ENCODE data around the gene MCTP2. TPM values are rescaled to one million over a fixed set of nuclear protein-coding genes. Genes with fewer than 3 reads are reported as not detected.
"Not testable (repeated sequence)": the region's sequence is repeated elsewhere in the genome, so short reads cannot be mapped to it uniquely, and the experiment has no call there.

The MCTP2 gene
- total and polyA plus RNA-seq, 2 donors = 3.9 to 37.3 TPM

GRCh38 chr15:94243003-94243402 lies 11.6 kb downstream of the MCTP2 start:
- not testable (repeated sequence) for H3K27ac ChIP-seq (ENCODE audit: low read depth); H3K4me1 ChIP-seq (ENCODE audit: insufficient read depth); H3K4me3 ChIP-seq (ENCODE audit: low read depth, low read length); H3K36me3 ChIP-seq (ENCODE audit: insufficient read depth); DNase-seq (ENCODE audit: extremely low spot score)
- 98% methylated on average over 33 of the region's 33 CpGs for WGBS

GRCh38 chr15:94243418-94243817 lies 12.1 kb downstream of the MCTP2 start:
- H3K4me1 ChIP-seq (ENCODE audit: insufficient read depth) = no peaks in the 10 kb centered on the region
- no peak overlapping the region for H3K27ac ChIP-seq (ENCODE audit: low read depth)
- no peak for DNase-seq (ENCODE audit: extremely low spot score)
- no peaks in the 10 kb centered on the region for H3K36me3 ChIP-seq (ENCODE audit: insufficient read depth)
- H3K4me3 ChIP-seq (ENCODE audit: low read depth, low read length) = no peak overlapping the region
- 98% methylated on average over 24 of the region's 24 CpGs for WGBS

- Histone ChIP-seq H3K4me1 (ENCODE audit: insufficient read depth) (no peaks in the 10 kb centered on the region), H3K27ac (ENCODE audit: low read depth) (no peak overlapping the region), H3K4me3 (ENCODE audit: low read depth, low read length) (no peak overlapping the region), H3K36me3 (ENCODE audit: insufficient read depth) (no peaks in the 10 kb centered on the region)
- no peak for DNase-seq (ENCODE audit: extremely low spot score)
- 81% methylated on average over 4 of the region's 4 CpGs for WGBS
Observed at GRCh38 chr15:94246016-94246415, 14.7 kb downstream of the MCTP2 start.

DNA sequence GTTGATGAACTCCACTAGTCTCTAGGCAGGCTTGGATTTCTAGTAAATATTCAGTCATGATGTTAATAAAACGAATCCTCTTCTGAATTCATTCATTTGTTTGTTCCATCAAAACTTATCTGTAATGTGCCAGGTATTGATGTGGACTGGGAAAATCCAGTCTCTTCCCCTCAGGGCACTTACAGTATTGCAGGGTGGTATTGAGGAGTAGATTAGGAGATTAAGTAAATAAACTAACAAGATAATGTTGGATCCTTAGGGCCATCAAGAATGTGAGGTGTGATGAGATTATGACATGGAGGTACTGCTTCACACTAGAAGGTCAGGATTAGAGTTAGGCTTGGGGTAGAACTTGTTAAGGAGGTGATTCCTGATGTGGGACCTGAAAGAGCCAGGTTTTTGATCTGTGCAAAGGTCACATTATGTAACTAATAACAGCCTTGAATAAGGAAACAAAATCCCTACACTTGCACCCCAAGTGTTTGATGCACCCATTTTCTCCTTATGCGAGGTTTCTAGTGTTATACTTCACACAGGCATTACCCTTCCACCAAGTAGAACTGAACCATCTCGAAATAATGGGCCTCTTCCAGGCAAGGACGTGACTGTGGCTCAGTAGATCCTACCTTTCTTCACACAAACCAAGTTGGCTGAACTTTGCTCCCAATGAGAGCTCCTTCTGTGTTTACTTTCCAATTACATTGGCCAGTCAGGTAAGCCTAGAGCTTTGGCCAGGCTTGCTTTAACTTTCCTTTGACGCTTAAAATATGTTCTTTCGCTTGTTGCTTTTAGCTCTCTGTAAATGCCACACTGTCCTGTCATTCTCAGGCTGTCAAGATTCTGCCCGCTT lies 16.7 kb downstream of the MCTP2 start:
- Histone ChIP-seq H3K4me3 (ENCODE audit: low read depth, low read length) (no peak overlapping the region), H3K36me3 (ENCODE audit: insufficient read depth) (no peaks in the 10 kb centered on the region), H3K4me1 (ENCODE audit: insufficient read depth) (no peaks in the 10 kb centered on the region), H3K27ac (ENCODE audit: low read depth) (no peak overlapping the region)
- no peak for DNase-seq (ENCODE audit: extremely low spot score)
- WGBS = 76% methylated on average over 7 of the region's 7 CpGs

- 60% methylated on average over 2 of the region's 2 CpGs for WGBS
- no peak overlapping the region for H3K27ac ChIP-seq (ENCODE audit: low read depth)
Observed at GRCh38 chr15:94250801-94251200, 19.4 kb downstream of the MCTP2 start.

GRCh38 chr15:94252223-94252766 lies 20.9 kb downstream of the MCTP2 start:
- H3K36me3 ChIP-seq (ENCODE audit: insufficient read depth) = no peaks in the 10 kb centered on the region
- no peak overlapping the region for H3K4me3 ChIP-seq (ENCODE audit: low read depth, low read length)
- H3K27ac ChIP-seq (ENCODE audit: low read depth) = no peak overlapping the region
- 68% methylated on average over 1 of the region's 1 CpG for WGBS
- H3K4me1 ChIP-seq (ENCODE audit: insufficient read depth) = no peaks in the 10 kb centered on the region
- no peak for DNase-seq (ENCODE audit: extremely low spot score)

More at GRCh38 chr15:94250801-94251200, 19.4 kb downstream of the MCTP2 start:
- Histone ChIP-seq H3K4me1 (ENCODE audit: insufficient read depth) (no peaks in the 10 kb centered on the region), H3K4me3 (ENCODE audit: low read depth, low read length) (no peak overlapping the region), H3K36me3 (ENCODE audit: insufficient read depth) (no peaks in the 10 kb centered on the region)
- DNase-seq (ENCODE audit: extremely low spot score) = no peak

- Histone ChIP-seq H3K27ac (ENCODE audit: low read depth) (no peak overlapping the region), H3K4me3 (ENCODE audit: low read depth, low read length) (no peak overlapping the region), H3K36me3 (ENCODE audit: insufficient read depth) (no peaks in the 10 kb centered on the region), H3K4me1 (ENCODE audit: insufficient read depth) (no peaks in the 10 kb centered on the region)
- WGBS = 81% methylated on average over 2 of the region's 2 CpGs
- DNase-seq (ENCODE audit: extremely low spot score) = no peak
Observed at GRCh38 chr15:94252906-94253491, 21.6 kb downstream of the MCTP2 start.

DNA sequence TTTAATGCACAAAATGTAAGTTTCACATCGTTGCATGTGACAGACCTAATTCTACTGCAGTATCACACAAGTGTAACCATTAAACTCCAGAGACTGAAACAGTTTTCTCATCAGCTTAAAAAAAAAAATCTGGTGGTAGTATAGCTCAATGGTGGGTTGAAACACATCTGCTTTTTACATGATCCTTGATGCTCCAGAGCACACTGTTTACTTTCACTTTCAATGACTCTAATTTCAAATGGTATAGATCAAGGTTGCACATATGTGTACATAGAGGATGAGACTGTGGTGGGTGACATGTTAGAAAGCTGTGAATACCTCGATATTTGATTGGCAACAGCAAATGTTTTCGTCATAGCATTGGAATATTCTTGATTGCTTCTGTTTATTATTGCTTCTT lies 22.4 kb downstream of the MCTP2 start:
- WGBS = 89% methylated on average over 3 of the region's 3 CpGs
- no peaks in the 10 kb centered on the region for H3K36me3 ChIP-seq (ENCODE audit: insufficient read depth)
- H3K4me3 ChIP-seq (ENCODE audit: low read depth, low read length) = no peak overlapping the region
- no peak overlapping the region for H3K27ac ChIP-seq (ENCODE audit: low read depth)
- DNase-seq (ENCODE audit: extremely low spot score) = no peak
- no peaks in the 10 kb centered on the region for H3K4me1 ChIP-seq (ENCODE audit: insufficient read depth)

- no peak for DNase-seq (ENCODE audit: extremely low spot score)
- no peak overlapping the region for H3K27ac ChIP-seq (ENCODE audit: low read depth)
- H3K36me3 ChIP-seq (ENCODE audit: insufficient read depth) = no peaks in the 10 kb centered on the region
- WGBS = 71% methylated on average over 4 of the region's 4 CpGs
- no peaks in the 10 kb centered on the region for H3K4me1 ChIP-seq (ENCODE audit: insufficient read depth)
- H3K4me3 ChIP-seq (ENCODE audit: low read depth, low read length) = no peak overlapping the region
Observed at GRCh38 chr15:94255540-94255939, 24.2 kb downstream of the MCTP2 start.

GRCh38 chr15:94256511-94256910 lies 25.1 kb downstream of the MCTP2 start:
- no peaks in the 10 kb centered on the region for H3K36me3 ChIP-seq (ENCODE audit: insufficient read depth)
- H3K4me1 ChIP-seq (ENCODE audit: insufficient read depth) = no peaks in the 10 kb centered on the region
- H3K4me3 ChIP-seq (ENCODE audit: low read depth, low read length) = no peak overlapping the region
- no peak for DNase-seq (ENCODE audit: extremely low spot score)
- WGBS = 70% methylated on average over 3 of the region's 3 CpGs
- no peak overlapping the region for H3K27ac ChIP-seq (ENCODE audit: low read depth)

DNA sequence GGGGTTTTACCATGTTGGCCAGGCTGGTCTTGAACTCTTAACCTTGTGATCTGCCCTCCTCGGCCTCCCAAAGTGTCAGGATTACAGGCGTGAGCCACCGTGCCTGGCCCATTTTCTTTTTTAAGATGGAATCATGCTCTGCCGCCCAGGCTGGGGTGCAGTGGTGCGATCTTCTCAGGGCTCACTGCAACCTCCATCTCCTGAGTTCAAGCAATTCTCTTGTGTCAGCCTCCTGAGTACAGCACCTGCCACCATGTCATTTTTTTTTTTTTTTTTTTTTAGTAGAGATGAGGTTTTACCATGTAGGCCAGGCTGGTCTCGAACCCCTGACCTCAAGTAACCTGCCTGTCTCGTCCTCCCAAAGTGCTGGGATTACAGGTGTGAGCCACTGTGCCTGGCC lies 26.4 kb downstream of the MCTP2 start:
- H3K36me3 ChIP-seq (ENCODE audit: insufficient read depth); H3K4me3 ChIP-seq (ENCODE audit: low read depth, low read length); DNase-seq (ENCODE audit: extremely low spot score); H3K4me1 ChIP-seq (ENCODE audit: insufficient read depth); H3K27ac ChIP-seq (ENCODE audit: low read depth): not testable (repeated sequence)
- WGBS = 92% methylated on average over 7 of the region's 7 CpGs

DNA sequence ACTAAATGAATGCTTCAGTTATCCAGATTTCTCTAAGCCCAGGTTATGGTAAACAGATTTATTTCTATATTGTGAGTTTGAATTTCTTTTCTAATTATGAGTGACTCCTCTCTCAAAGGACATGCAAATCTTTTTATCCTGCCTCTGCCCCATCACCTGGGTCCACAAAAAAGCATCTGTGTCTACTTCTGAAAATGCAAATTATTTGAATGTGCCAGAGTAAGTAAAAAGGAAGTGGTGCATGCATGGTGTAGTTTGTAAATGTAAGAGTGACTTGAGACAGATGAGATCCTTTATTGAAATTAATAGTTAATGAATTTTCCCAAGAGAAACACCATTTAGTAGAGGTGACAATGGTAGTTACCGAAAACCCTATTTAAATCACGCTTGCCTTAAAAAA lies 26.9 kb downstream of the MCTP2 start:
- Histone ChIP-seq H3K27ac (ENCODE audit: low read depth) (no peak overlapping the region), H3K4me1 (ENCODE audit: insufficient read depth) (no peaks in the 10 kb centered on the region), H3K4me3 (ENCODE audit: low read depth, low read length) (no peak overlapping the region), H3K36me3 (ENCODE audit: insufficient read depth) (no peaks in the 10 kb centered on the region)
- DNase-seq (ENCODE audit: extremely low spot score) = no peak
- 97% methylated on average over 2 of the region's 2 CpGs for WGBS

GRCh38 chr15:94259121-94259751 lies 27.9 kb downstream of the MCTP2 start:
- Histone ChIP-seq H3K4me1 (ENCODE audit: insufficient read depth) (no peaks in the 10 kb centered on the region), H3K4me3 (ENCODE audit: low read depth, low read length) (no peak overlapping the region), H3K36me3 (ENCODE audit: insufficient read depth) (no peaks in the 10 kb centered on the region), H3K27ac (ENCODE audit: low read depth) (no peak overlapping the region)
- no peak for DNase-seq (ENCODE audit: extremely low spot score)
- WGBS = 86% methylated on average over 1 of the region's 1 CpG

DNA sequence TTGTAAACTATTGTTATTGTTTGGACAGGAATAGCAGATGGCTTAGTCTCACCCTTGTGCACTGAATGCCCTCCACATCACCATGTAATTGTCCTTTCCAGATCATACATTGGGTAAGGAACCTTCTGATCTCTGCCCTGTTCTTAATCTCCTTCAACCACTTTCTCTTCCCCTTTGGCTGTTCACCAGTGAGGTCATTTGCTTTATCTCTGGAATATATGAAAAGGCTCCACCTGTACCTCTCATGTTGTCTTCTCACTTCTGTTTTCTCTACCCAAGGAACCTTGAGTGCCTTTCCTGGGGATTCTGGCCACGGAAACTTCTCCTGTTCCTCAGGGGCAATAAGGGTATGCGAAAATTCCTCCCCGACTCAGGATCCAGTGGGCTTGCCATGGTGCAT lies 28.5 kb downstream of the MCTP2 start:
- H3K36me3 ChIP-seq (ENCODE audit: insufficient read depth) = no peaks in the 10 kb centered on the region
- H3K4me3 ChIP-seq (ENCODE audit: low read depth, low read length) = no peak overlapping the region
- WGBS = 78% methylated on average over 3 of the region's 3 CpGs
- no peak for DNase-seq (ENCODE audit: extremely low spot score)
- no peaks in the 10 kb centered on the region for H3K4me1 ChIP-seq (ENCODE audit: insufficient read depth)
- H3K27ac ChIP-seq (ENCODE audit: low read depth) = no peak overlapping the region
